Effector memory CD4-positive, alpha-beta T cell (primary cell): ENCODE measurements around the gene SUOX.
"Not testable (repeated sequence)": the region's sequence is repeated elsewhere in the genome, so short reads cannot be mapped to it uniquely, and the experiment has no call there.

Experiments
- DNase-seq, 3 donors: peaks; one replicate each; pipeline ENCODE4 v3.0.0-alpha.2; 2020
- H3K27ac ChIP-seq: 2 replicates; pipeline ENCODE4 v1.7.0; 2013; ENCODE audit warnings: mild to moderate bottlenecking, low read length, moderate library complexity; ENCODE audit not compliant: insufficient read depth, poor library complexity, severe bottlenecking
- H3K27me3 ChIP-seq: replicated peaks from 2 replicates; pipeline ENCODE4 v1.7.0; 2013; ENCODE audit warnings: mild to moderate bottlenecking, low read length; ENCODE audit not compliant: insufficient read depth, control insufficient read depth, poor library complexity, severe bottlenecking
- H3K36me3 ChIP-seq: 2 replicates; pipeline ENCODE4 v1.7.0; 2013; ENCODE audit warnings: mild to moderate bottlenecking, low read length, moderate library complexity; ENCODE audit not compliant: control insufficient read depth, insufficient read depth
- H3K4me1 ChIP-seq: 2 replicates; pipeline ENCODE4 v1.7.0; 2013; ENCODE audit warnings: low read length, mild to moderate bottlenecking; ENCODE audit not compliant: control insufficient read depth, insufficient read depth, poor library complexity, severe bottlenecking
- H3K4me3 ChIP-seq: 2 replicates; pipeline ENCODE4 v1.7.0; 2013; ENCODE audit warnings: low read length, low read depth, mild to moderate bottlenecking; ENCODE audit not compliant: insufficient read depth, poor library complexity, severe bottlenecking
- H3K9me3 ChIP-seq: 2 replicates; pipeline ENCODE4 v1.7.0; 2013; ENCODE audit warnings: mild to moderate bottlenecking, low read length, moderate library complexity; ENCODE audit not compliant: control insufficient read depth

SUOX gene

DNA sequence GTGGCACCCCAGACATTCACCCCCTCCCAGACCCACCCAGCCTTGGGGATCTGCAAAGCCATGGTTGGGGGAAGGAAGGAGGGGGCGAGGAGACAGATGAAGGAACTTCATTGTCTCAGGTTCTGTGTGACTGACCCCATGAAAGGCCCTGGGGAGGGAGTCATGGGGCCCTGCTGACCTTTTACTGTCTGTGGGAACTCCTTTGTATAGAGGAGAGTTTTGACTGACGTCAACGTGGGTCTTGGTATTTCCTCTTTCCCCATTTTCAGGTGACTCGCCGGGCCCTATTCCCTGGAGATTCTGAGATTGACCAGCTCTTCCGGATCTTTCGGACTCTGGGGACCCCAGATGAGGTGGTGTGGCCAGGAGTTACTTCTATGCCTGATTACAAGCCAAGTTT, 26.3 kb upstream of the SUOX start:
- Histone ChIP-seq H3K4me1 (peaks cover 9% of the 10 kb centered on the region), H3K27ac (no peak overlapping the region), H3K27me3 (no peaks in the 10 kb centered on the region), H3K36me3 (no peaks in the 10 kb centered on the region), H3K4me3 (no peak overlapping the region), H3K9me3 (no peaks in the 10 kb centered on the region)
- no peak for DNase-seq

GRCh38 chr12:55972042-55972441, 25.0 kb upstream of the SUOX start:
- H3K4me3 ChIP-seq: no peak overlapping the region
- H3K27ac ChIP-seq: no peak overlapping the region
- no peaks in the 10 kb centered on the region for H3K9me3 ChIP-seq
- DNase-seq: no peak
- no peaks in the 10 kb centered on the region for H3K36me3 ChIP-seq
- H3K27me3 ChIP-seq: no peaks in the 10 kb centered on the region
- H3K4me1 ChIP-seq: peaks cover 3% of the 10 kb centered on the region

GRCh38 chr12:55972456-55972855, 24.6 kb upstream of the SUOX start:
- Histone ChIP-seq H3K4me3 (peak overlapping the region; percentile 57), H3K36me3 (no peaks in the 10 kb centered on the region), H3K9me3 (no peaks in the 10 kb centered on the region), H3K4me1 (peaks cover 3% of the 10 kb centered on the region), H3K27me3 (no peaks in the 10 kb centered on the region), H3K27ac (peak overlapping the region; percentile 78)
- DNase-seq: no peak

DNA sequence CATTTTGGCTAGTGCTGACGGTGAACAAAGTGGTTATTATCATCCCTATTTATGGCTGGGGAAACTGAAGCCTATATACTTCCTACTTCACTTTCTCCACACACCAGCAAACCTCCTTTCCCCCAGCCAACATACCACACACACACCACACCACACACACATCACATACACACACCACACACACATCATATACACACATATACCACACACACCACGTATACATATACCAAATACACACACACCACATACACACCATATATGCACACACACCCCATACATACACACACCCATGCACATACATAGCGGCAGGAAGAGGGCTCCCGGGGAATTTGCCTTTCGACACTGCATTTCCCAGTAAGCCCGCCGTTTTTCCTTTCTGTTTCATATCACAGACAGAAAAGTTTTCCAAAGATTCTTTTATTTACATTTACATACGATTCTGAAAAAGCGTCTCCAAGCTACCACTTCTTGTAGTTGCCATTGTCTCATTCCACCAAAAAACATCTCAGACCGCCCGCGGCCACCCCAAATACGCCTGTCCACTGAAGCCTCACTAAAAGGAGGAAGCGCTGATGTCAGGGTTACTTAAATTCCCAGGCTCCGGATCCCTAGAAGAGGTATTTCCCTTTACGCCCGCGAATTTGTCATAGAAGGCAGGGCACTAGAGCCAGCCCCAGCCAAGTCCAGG, 24.0 kb upstream of the SUOX start:
- Histone ChIP-seq H3K36me3 (no peaks in the 10 kb centered on the region), H3K27ac (peak overlapping the region; percentile 78), H3K4me3 (peak overlapping the region; percentile 57), H3K27me3 (no peaks in the 10 kb centered on the region), H3K4me1 (peaks cover 3% of the 10 kb centered on the region), H3K9me3 (no peaks in the 10 kb centered on the region)
- DNase-seq: no peak

DNA sequence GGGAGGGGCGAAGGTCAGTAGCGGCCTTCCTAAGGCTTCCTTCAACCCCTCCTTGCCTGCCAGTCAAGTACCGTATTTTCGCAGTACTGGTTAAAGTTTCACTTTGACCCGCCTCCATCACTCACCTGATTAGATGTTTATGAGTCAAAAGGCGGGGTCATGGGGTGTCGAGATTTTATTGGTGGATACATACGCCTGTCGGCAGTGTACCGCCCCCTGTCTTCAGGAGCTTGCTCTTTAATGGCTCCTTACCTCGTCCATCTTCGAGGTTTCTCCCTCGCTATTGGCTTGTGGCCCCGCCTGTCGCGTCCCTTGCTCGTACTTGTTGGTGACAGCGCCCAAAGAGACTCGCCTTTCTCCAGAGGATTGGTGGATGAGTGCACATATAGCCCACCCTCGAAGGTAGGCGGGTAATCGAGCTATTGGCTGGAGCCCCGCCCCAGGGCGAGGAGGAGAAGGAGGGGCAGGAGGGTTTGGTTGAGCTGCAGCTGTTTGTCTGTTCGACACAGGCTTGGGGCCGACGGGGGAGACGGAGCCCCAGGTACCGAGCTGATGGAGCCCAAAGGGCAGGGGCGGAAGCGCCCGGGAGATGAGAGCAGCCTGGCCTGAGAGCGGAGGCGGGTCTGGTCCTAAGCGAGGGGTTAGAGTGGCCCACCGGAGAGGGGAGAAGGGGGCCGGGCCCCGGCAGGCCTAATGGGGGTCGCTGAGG, 23.3 kb upstream of the SUOX start, which contains the start of gene RAB5B:
TSS of gene RAB5B (plus strand) at position 480 of the 709 bp plus-strand sequence. CDS start 12,883 bp downstream, outside the sequence.
- Histone ChIP-seq H3K9me3 (no peaks in the 10 kb centered on the region), H3K4me1 (peaks cover 3% of the 10 kb centered on the region), H3K4me3 (peak within 1 kb of the TSS; percentile 93), H3K27ac (peak within 1 kb of the TSS; percentile 90), H3K27me3 (no peaks in the 10 kb centered on the region), H3K36me3 (no peaks in the 10 kb centered on the region)
- DNase-seq: peak; percentile 96 to 99 (median 99)

- H3K27ac ChIP-seq: peak overlapping the region; percentile 90
- H3K4me3 ChIP-seq: peak overlapping the region; percentile 93
- H3K4me1 ChIP-seq: peaks cover 3% of the 10 kb centered on the region
- H3K36me3 ChIP-seq: no peaks in the 10 kb centered on the region
- H3K27me3 ChIP-seq: no peaks in the 10 kb centered on the region
- no peaks in the 10 kb centered on the region for H3K9me3 ChIP-seq
- peak in 1 of 3 donors; percentile 27 for DNase-seq
Measured at GRCh38 chr12:55974308-55974730, 22.8 kb upstream of the SUOX start.

DNA sequence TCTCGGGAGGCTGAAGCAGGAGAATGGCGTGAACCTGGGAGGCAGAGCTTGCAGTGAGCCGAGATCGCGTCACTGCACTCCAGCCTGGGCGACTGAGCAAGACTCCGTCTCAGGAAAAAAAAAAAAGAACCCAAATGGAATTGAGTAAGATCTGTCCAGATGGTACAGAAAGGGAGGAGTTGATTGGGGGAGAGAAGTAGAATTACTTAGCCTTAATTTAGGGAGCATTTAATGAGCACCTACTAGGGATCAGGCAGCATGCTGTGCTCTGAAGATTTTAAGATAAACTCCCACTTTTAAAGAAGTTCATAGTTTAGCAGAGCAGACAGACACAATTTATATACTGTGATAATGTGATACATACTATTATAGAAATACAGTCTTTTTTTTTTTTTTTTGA, 18.7 kb upstream of the SUOX start:
- peaks cover 3% of the 10 kb centered on the region for H3K4me1 ChIP-seq
- no peak overlapping the region for H3K4me3 ChIP-seq
- H3K36me3 ChIP-seq: peaks cover 12% of the 10 kb centered on the region

DNA sequence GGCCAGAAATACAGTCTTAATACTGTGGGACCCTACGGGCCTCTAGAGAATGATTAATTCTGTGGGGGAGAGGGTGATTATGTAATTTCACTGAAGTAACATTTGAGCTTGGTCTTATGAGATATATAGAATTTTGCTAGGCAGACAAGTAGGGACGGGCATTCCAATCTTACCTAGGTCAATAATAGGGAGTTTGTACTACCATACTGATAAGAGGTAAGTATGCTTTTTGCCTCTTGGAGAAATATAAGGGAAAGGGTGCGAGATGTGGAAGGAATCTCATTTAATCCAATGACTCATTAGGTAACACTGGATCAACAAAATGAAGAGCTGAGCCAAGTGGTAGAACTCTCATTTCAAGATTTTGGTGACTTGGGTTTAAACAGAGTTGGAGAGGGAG, 18.0 kb upstream of the SUOX start:
- no peaks in the 10 kb centered on the region for H3K27me3 ChIP-seq
- H3K4me1 ChIP-seq: peaks cover 3% of the 10 kb centered on the region
- H3K27ac ChIP-seq: no peak overlapping the region
- H3K36me3 ChIP-seq: peaks cover 18% of the 10 kb centered on the region
- no peak for DNase-seq
- no peak overlapping the region for H3K4me3 ChIP-seq
- no peaks in the 10 kb centered on the region for H3K9me3 ChIP-seq

More for the DNA sequence above, 18.7 kb upstream of the SUOX start:
- Histone ChIP-seq H3K9me3 (no peaks in the 10 kb centered on the region), H3K27ac (no peak overlapping the region), H3K27me3 (no peaks in the 10 kb centered on the region)
- DNase-seq: no peak

DNA sequence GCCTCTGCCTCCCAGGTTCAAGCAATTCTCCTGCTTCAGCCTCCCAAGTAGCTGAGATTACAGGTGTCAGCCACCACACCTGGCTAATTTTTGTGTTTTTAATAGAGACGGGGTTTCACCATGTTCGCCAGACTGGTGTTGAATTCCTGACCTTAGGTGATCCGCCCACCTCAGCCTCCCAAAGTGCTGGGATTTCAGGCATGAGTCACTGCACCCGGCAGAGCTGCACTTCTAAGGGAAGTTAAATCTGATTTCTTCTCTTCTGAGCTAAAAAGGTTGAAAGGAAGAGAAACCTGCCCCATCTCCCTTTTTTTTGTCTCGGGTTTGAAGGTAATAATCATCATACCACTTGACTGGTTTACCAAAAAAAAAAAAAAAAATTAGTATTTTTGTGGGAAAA, 15.2 kb upstream of the SUOX start:
- not testable (repeated sequence) for H3K4me1 ChIP-seq, DNase-seq, H3K9me3 ChIP-seq, H3K27ac ChIP-seq, H3K4me3 ChIP-seq, H3K27me3 ChIP-seq
- peaks cover 18% of the 10 kb centered on the region for H3K36me3 ChIP-seq

GRCh38 chr12:55982319-55982936, 14.6 kb upstream of the SUOX start:
- no peak for DNase-seq
- Histone ChIP-seq H3K4me1 (no peaks in the 10 kb centered on the region), H3K36me3 (peaks cover 21% of the 10 kb centered on the region), H3K4me3 (no peak overlapping the region), H3K27ac (no peak overlapping the region), H3K9me3 (no peaks in the 10 kb centered on the region), H3K27me3 (no peaks in the 10 kb centered on the region)
